ENCODE data around the gene AICDA.

Gene AICDA

DNA sequence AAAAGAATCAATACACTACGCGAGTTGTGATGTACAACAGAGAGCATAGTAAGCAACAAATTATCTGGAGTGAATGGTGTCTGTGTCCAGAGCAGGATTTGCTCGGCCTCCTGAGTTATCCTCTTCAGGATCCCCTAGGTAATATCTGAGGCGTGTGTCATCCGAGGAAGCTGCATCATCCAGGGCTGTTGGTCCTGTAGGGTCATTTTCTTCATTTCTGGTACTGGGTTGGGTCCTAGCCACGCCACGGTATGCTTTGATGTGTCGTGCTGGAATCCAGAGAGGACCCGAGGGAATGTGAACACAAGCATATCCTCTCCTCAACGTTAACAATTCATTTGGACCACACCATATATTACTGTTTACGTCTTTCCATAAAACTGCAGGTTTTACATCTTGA lies 53.0 kb downstream of the AICDA start:
- peaks cover 9% of the 10 kb centered on the region for H3K4me1 ChIP-seq (ENCODE audit: control insufficient read depth, insufficient read depth, low read length)
- peaks cover 6% of the 10 kb centered on the region; the same call in 1 of the 2 replicates for H3K9me3 ChIP-seq (ENCODE audit: control insufficient read depth, insufficient read depth, low read depth, low read length)
- H3K27ac ChIP-seq (ENCODE audit: low read depth, low read length), result no peak overlapping the region
- no peaks in the 10 kb centered on the region for H3K36me3 ChIP-seq (ENCODE audit: control insufficient read depth, insufficient read depth, low read length)
- no peaks in the 10 kb centered on the region for H3K27me3 ChIP-seq (ENCODE audit: control insufficient read depth, insufficient read depth, low read length)
- no peak overlapping the region for H3K4me3 ChIP-seq (ENCODE audit: low read depth, low read length)
- H3K9ac ChIP-seq (ENCODE audit: low read length), result no peak overlapping the region

DNA sequence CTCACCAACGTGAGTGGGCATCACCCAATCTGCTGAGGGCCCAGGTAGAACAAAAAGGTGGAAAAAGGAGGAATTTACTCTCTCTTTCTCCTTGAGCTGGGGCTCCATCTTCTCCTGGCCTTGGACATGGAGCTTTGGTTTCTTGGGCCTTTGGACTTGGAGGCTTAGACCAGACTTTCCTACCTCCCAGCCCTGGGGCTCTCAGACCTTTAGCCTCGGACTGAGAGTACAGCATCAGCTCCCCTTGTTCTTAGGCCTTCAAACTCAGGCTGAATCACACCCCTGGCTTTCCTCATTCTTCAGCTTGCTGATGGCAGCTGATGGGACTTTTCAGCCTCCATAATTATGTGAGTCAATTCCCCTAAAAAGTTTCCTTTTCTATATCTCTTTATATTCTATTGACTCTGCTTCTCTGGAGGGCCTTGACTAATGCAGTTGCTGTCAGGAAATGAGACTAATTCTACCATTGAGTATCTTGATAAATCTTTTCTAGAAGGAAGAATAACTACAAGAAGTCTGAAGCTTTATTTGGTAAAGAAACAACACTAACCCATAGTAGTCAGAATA lies 56.0 kb downstream of the AICDA start:
- Histone ChIP-seq H3K4me3 (ENCODE audit: low read depth, low read length) (no peak overlapping the region), H3K4me1 (ENCODE audit: control insufficient read depth, insufficient read depth, low read length) (peaks cover 2% of the 10 kb centered on the region; the same call in 1 of the 2 replicates), H3K27me3 (ENCODE audit: control insufficient read depth, insufficient read depth, low read length) (no peaks in the 10 kb centered on the region), H3K9me3 (ENCODE audit: control insufficient read depth, insufficient read depth, low read depth, low read length) (peaks cover 2% of the 10 kb centered on the region; the same call in 1 of the 2 replicates), H3K36me3 (ENCODE audit: control insufficient read depth, insufficient read depth, low read length) (no peaks in the 10 kb centered on the region), H3K27ac (ENCODE audit: low read depth, low read length) (no peak overlapping the region), H3K9ac (ENCODE audit: low read length) (no peak overlapping the region)

DNA sequence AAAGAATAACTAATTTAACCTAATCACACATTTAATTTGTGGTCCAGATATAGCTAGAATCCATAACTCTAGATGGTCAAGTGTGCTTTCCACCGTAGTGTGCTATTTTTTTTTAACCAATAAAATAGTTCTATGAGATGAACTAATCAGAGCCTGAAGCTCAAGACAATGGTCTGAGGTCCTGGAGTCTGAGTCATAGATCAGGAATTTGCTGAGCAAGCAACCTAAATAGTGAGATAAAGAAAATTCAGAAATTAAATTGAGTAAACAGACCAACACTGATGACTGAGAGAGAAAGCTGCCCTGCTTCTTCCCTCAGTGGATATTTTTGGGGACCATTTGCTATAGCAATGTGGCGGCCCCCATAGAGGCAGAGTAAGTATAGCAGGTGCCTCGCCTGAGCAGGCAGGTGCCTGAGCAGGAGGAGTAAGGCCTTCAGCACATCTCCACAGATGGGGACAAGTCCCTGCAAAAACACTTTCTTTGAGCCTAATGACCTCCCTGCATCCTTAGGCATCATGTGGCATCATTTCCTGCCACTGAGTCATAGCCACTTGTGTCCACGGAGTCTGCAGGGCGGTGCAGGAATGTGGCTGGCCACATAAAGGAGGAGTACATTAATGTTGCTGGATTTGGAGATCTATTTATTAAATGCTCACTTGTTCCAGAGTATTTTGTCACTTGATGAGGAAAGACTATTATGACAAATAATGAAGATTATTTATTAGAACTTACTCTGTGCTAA lies 58.0 kb downstream of the AICDA start:
- Histone ChIP-seq H3K4me3 (ENCODE audit: low read depth, low read length) (no peak overlapping the region), H3K27ac (ENCODE audit: low read depth, low read length) (0 out of 2 replicates have a peak overlapping the region, but pooled peaks have one; percentile 1), H3K4me1 (ENCODE audit: control insufficient read depth, insufficient read depth, low read length) (peaks cover 2% of the 10 kb centered on the region; the same call in 1 of the 2 replicates), H3K36me3 (ENCODE audit: control insufficient read depth, insufficient read depth, low read length) (no peaks in the 10 kb centered on the region), H3K27me3 (ENCODE audit: control insufficient read depth, insufficient read depth, low read length) (no peaks in the 10 kb centered on the region), H3K9ac (ENCODE audit: low read length) (no peak overlapping the region), H3K9me3 (ENCODE audit: control insufficient read depth, insufficient read depth, low read depth, low read length) (no peaks in the 10 kb centered on the region)

DNA sequence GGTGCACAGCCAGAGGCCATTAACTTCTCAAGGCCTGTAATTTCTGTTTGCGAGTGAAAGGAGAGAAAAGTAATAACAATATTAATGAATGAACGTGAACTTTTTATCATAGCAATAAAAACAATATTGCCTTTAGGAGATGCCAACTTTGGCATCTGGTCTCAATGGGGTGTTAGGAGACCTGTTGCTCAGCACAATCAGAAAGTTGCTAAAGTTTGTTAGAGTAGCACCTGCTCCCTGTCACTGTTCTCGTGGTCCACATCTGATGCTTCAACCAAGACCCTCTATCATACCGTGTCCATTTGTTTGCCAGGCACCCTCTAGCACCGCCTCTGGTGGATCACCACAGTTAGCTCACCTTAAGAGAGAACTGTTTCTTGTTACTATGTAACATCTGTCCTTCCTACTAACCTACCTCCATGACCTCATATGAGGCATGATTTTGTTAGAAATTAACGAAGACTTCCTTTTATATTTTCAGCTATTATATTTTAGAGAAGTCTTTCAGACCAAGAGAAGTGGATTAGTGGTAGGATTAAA lies 59.5 kb downstream of the AICDA start:
- Histone ChIP-seq H3K4me1 (ENCODE audit: control insufficient read depth, insufficient read depth, low read length) (peaks cover 2% of the 10 kb centered on the region; the same call in 1 of the 2 replicates), H3K4me3 (ENCODE audit: low read depth, low read length) (no peak overlapping the region), H3K36me3 (ENCODE audit: control insufficient read depth, insufficient read depth, low read length) (no peaks in the 10 kb centered on the region)

More for the DNA sequence above, 59.5 kb downstream of the AICDA start:
- Histone ChIP-seq H3K9ac (ENCODE audit: low read length) (no peak overlapping the region), H3K9me3 (ENCODE audit: control insufficient read depth, insufficient read depth, low read depth, low read length) (no peaks in the 10 kb centered on the region), H3K27ac (ENCODE audit: low read depth, low read length) (no peak overlapping the region), H3K27me3 (ENCODE audit: control insufficient read depth, insufficient read depth, low read length) (no peaks in the 10 kb centered on the region)
